Fibroblast of villous mesenchyme (primary cell): Measurements from ENCODE around the gene ZCCHC4. TPM values are rescaled to one million over a fixed set of nuclear protein-coding genes. Genes with fewer than 3 reads are reported as not detected.
A peak's percentile ranks its signal among the peaks of the same experiment; 100 is the strongest.

ENCODE experiments used
- DNase-seq: peaks from one replicate; pipeline ENCODE4 v3.0.0-alpha.2; 2010; ENCODE audit warnings: low read depth
- H3K4me3 ChIP-seq: 2 replicates; pipeline ENCODE4 v1.5.1; 2011; ENCODE audit warnings: low read depth, mild to moderate bottlenecking, low read length
- CTCF ChIP-seq: IDR thresholded peaks from 2 replicates; pipeline ENCODE4 v1.5.1; 2012; ENCODE audit warnings: low read depth, mild to moderate bottlenecking, low read length; ENCODE audit not compliant: insufficient read depth
- total RNA-seq: library from RNA; depleted of rRNA; stranded (reverse); fragments of >200 nt; gene quantifications from 2 replicates; pipeline ENCODE4 v1.2.3, GENCODE V29; 2012

The ZCCHC4 gene
- total RNA-seq, 1 donor = 15.1 TPM

GRCh38 chr4:25356068-25356467 lies 43.5 kb downstream of the ZCCHC4 start:
- no peak for TF ChIP-seq CTCF
- no peak for DNase-seq
- no peak overlapping the region for H3K4me3 ChIP-seq

GRCh38 chr4:25358515-25359275 lies 46.1 kb downstream of the ZCCHC4 start:
- no peak for TF ChIP-seq CTCF
- H3K4me3 ChIP-seq = no peak overlapping the region
- no peak for DNase-seq

DNA sequence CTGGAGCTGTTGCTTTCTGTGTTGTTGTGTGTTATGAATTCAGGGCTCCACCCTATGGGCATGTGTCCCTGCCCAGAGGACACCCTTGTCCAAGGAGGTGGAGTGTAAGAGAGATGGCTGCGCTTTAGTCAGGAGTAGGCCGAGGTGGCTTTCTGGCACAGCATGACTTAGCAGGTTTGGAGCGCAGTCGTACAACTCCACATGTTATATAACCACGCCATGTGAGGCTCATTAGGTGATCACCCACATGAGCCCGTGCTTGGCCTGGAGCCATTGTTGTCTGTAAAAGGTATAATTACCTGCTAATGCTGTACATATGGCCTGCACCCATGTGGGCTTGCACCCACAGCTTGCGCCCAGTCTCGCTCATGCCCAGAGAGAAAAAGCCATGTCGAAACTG lies 48.7 kb downstream of the ZCCHC4 start:
- TF ChIP-seq CTCF = no peak
- no peak overlapping the region for H3K4me3 ChIP-seq
- DNase-seq = no peak

DNA sequence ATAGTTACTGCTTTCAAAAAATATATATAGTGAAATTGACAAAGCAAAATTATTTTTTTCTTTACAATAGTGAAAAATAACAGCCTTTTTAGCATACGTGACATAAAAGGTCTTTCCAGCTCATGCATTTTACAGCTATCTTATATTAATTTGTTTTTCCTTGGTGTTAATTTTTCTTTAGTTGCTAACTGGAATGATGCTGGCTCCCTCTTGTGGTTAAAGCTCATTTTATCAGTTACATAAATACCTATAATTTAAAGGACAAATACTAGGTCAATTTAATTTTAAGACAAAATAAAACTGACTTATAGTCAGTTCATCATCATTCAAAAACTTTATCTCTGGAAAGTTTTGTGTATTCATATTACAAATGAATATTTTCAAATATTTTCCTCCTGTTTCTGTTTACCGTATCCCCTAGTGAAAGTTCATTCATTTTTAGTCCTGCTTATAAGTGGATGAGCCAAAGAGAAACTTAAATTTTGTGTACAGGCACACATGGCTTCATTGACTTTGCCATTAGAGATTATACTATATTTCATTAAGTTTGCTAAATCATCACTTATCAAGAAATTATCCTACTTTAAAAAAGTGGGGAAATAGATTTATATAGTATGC lies 54.5 kb downstream of the ZCCHC4 start:
- peak; percentile 66 for TF ChIP-seq CTCF
- no peak overlapping the region for H3K4me3 ChIP-seq
- DNase-seq = peak; percentile 70

DNA sequence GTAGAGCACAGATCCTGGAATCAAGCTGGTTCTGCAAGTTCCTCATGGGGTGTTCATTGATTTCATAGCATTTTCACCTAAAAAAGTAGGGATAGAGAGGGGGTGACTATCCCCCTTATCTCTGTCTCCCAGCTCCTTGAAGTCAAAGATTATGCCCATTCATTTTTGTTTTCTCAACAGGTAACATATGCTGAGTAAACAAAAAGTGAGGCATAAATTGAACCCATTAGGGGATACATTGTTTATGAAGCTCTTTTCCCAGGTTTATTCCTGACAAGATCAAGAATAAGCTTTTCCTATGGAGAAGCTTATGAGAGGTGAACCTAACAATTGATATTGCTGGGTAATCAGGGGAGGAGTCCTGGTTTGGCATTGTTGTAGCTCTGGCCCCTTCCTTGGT lies 55.3 kb downstream of the ZCCHC4 start:
- no peak overlapping the region for H3K4me3 ChIP-seq
- TF ChIP-seq CTCF = no peak
- no peak for DNase-seq

DNA sequence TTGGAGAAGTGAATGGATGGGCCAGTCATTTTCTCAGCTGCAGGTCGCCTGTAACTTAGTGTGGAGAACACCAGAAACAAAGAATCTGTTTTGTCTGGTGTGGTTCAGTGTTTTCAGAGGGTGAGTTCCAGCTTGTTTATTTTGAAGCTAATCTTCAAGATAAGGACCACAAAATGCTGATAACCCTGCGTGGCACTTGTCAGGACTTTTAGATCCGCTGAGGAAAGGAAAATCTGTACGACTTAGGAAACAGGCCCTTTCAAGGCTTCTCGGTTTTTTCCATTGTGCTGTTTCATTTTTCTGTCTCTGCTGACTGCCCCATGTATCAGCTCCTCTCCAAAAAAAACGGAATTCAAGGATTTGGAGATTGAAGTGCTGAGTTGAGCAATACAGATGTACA lies 55.7 kb downstream of the ZCCHC4 start:
- peak; percentile 72 for DNase-seq
- TF ChIP-seq CTCF = no peak

More for the DNA sequence above, 55.7 kb downstream of the ZCCHC4 start:
- no peak overlapping the region for H3K4me3 ChIP-seq
